Subcutaneous adipose tissue (tissue), 4 donors: Measurements from ENCODE around the gene TLCD1. TPM values are rescaled to one million over a fixed set of nuclear protein-coding genes. Genes with fewer than 3 reads are reported as not detected.

ENCODE experiments used
- CTCF ChIP-seq: fragments of 450-650 bp; IDR thresholded peaks from one replicate; pipeline ENCODE4 v1.5.1; 2016; ENCODE audit warnings: low read depth, mild to moderate bottlenecking, control low read depth, antibody characterized with exemption, moderate library complexity
- total RNA-seq, 4 donors: library from RNA; depleted of rRNA; stranded (reverse); fragments of >200 nt; gene quantifications; one replicate each; pipeline ENCODE4 v1.1.0, GENCODE V29; 2016

TLCD1 gene
- total RNA-seq, 4 donors from 2014 or later, result 1.5 to 2.5 (median 1.6) TPM; not detected in 1

GRCh38 chr17:28706471-28707338 lies 19.3 kb downstream of the TLCD1 start:
- no peak for TF ChIP-seq CTCF

GRCh38 chr17:28705728-28706334 lies 20.2 kb downstream of the TLCD1 start:
- TF ChIP-seq CTCF, result no peak

GRCh38 chr17:28705074-28705659 lies 20.9 kb downstream of the TLCD1 start:
- no peak for TF ChIP-seq CTCF

GRCh38 chr17:28704219-28704858 lies 21.7 kb downstream of the TLCD1 start:
- TF ChIP-seq CTCF, result no peak

GRCh38 chr17:28703552-28704218 lies 22.3 kb downstream of the TLCD1 start:
- TF ChIP-seq CTCF, result no peak

- no peak for TF ChIP-seq CTCF
Observed at GRCh38 chr17:28702752-28703150, 23.3 kb downstream of the TLCD1 start.
